CD4-positive, alpha-beta T cell (primary cell): ENCODE results near the gene PSAT1. TPM values are rescaled to one million over a fixed set of nuclear protein-coding genes. Genes with fewer than 3 reads are reported as not detected.

ENCODE experiments used
- ATAC-seq: fragments of 200-7000 bp; cut with Tn5 transposase; one replicate; pipeline ENCODE4 v1.10.0; 2022; ENCODE audit warnings: mild to moderate bottlenecking; ENCODE audit not compliant: poor library complexity
- CTCF ChIA-PET: fragments of 350-600 bp; sonication (Branson Sonifier 250); formaldehyde crosslinking; loops from one replicate; lab custom pipeline; 2021; ENCODE audit warnings: antibody characterized with exemption, inconsistent platforms; lab: Charles Lee
- POLR2A ChIA-PET: fragments of 350-600 bp; sonication (Branson Sonifier 250); formaldehyde crosslinking; loops from one replicate; lab custom pipeline; 2021; ENCODE audit warnings: antibody characterized with exemption, inconsistent platforms; lab: Charles Lee
- DNase-seq, 14 experiments: peaks; one replicate each; pipeline ENCODE4 v3.0.0-alpha.2; 2013 to 2020; ENCODE audit warnings: mixed read lengths in 2 of 14
- H3K27ac ChIP-seq, 2 donors: one replicate each; pipeline versions ENCODE4 v1.5.1 to v1.7.0; 2013; ENCODE audit warnings: low read length in 2 of 2, low read depth in 1 of 2, mild to moderate bottlenecking in 1 of 2
- H3K27me3 ChIP-seq, 2 experiments: 1 replicate in 1 of 2; 2 replicates in 1 of 2; pipeline versions ENCODE4 v1.6.1 to v1.7.0; 2013; ENCODE audit warnings: low read length in 2 of 2, control low read depth in 1 of 2, mild to moderate bottlenecking in 1 of 2, moderate library complexity in 1 of 2; ENCODE audit not compliant: insufficient read depth in 2 of 2, control insufficient read depth in 1 of 2
- H3K36me3 ChIP-seq: one replicate; pipeline ENCODE4 v1.6.1; 2013; ENCODE audit warnings: low read length, control low read depth; ENCODE audit not compliant: insufficient read depth
- H3K4me1 ChIP-seq: one replicate; pipeline ENCODE4 v1.6.1; 2013; ENCODE audit warnings: low read length, control low read depth; ENCODE audit not compliant: insufficient read depth
- H3K4me3 ChIP-seq: one replicate; pipeline ENCODE4 v1.5.1; 2013; ENCODE audit warnings: mild to moderate bottlenecking, low read length, moderate library complexity
- H3K9me3 ChIP-seq, 2 experiments: 1 replicate in 1 of 2; 2 replicates in 1 of 2; pipeline versions ENCODE4 v1.6.1 to v1.7.0; 2013; ENCODE audit warnings: low read length in 2 of 2, mild to moderate bottlenecking in 2 of 2, control low read depth in 1 of 2, moderate library complexity in 1 of 2; ENCODE audit not compliant: control insufficient read depth in 1 of 2, insufficient read depth in 1 of 2
- H3K27ac Mint-ChIP-seq: one replicate; pipeline ENCODE4 v1.8.0; 2020; ENCODE audit warnings: mixed read lengths
- H3K27me3 Mint-ChIP-seq: one replicate; pipeline ENCODE4 v1.8.0; 2021; ENCODE audit warnings: mixed read lengths
- H3K36me3 Mint-ChIP-seq: one replicate; pipeline ENCODE4 v1.8.0; 2021; ENCODE audit warnings: low read depth, mixed read lengths
- H3K4me1 Mint-ChIP-seq: one replicate; pipeline ENCODE4 v1.8.0; 2021; ENCODE audit warnings: low read depth, mixed read lengths
- H3K4me3 Mint-ChIP-seq: one replicate; pipeline ENCODE4 v1.8.0; 2020; ENCODE audit warnings: mild to moderate bottlenecking, mixed read lengths
- H3K9me3 Mint-ChIP-seq: one replicate; pipeline ENCODE4 v1.8.0; 2020; ENCODE audit warnings: mixed read lengths
- intact Hi-C, 2 experiments: fragments of 100-400 bp; cut with DNase I in 1 of 2; cut with micrococcal nuclease in 1 of 2; formaldehyde crosslinking; loops; one replicate each; pipeline versions ENCODE4 v1.15.1 to v1.9.0; 2023 to 2025; cut with DNase I, micrococcal nuclease
- total RNA-seq, 174 experiments: library from RNA in 2 of 174; stranded (reverse) in 2 of 174; gene quantifications; one replicate each; pipeline ENCODE4 v1.2.3 and lab custom pipeline; 2021 to 2026
- TF ChIP-seq, protein P1 (sequence below): fragments of 200-600 bp; IDR thresholded peaks from one replicate; pipeline ENCODE4 v1.8.0; 2022; ENCODE audit warnings: antibody characterized with exemption, mild to moderate bottlenecking

PSAT1 gene
- total RNA-seq, 2 experiments from 2014 or later = 0.30 to 0.61 TPM

DNA sequence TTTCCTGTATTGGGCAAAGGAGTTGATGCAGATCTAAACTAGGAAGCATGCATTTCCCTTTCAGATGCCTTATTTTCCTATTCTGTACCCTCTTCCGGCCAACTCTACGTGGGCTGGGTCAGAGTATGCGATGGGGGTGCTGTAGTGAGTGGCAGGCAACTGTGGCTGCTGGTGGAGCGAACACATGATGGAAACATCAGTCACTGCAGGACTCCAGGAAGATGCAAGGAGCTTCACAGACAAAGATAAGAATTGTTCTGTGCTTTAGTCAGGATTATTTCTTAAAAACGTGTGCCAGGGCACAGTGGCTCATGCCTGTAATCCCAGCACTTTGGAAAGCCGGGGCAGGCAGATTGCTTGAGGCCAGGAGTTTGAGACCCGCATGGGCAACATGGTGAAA is 75.1 kb downstream of the PSAT1 start:
- ATAC-seq (no peak), DNase-seq (no peak)
- Mint-ChIP-seq H3K9me3 (no peaks in the 10 kb centered on the region), H3K27ac (no peak overlapping the region), H3K4me1 (no peaks in the 10 kb centered on the region), H3K4me3 (no peak overlapping the region), H3K36me3 (no peaks in the 10 kb centered on the region), H3K27me3 (peaks cover 48% of the 10 kb centered on the region)
- no peak overlapping the region for H3K4me3 ChIP-seq
- peaks cover 0 to 8% of the 10 kb centered on the region in 2 experiments for H3K27me3 ChIP-seq
- no peaks in the 10 kb centered on the region for H3K9me3 ChIP-seq
- ChIA-PET CTCF (no interaction called here), POLR2A (no interaction called here)
- TF ChIP-seq, protein P1, sequence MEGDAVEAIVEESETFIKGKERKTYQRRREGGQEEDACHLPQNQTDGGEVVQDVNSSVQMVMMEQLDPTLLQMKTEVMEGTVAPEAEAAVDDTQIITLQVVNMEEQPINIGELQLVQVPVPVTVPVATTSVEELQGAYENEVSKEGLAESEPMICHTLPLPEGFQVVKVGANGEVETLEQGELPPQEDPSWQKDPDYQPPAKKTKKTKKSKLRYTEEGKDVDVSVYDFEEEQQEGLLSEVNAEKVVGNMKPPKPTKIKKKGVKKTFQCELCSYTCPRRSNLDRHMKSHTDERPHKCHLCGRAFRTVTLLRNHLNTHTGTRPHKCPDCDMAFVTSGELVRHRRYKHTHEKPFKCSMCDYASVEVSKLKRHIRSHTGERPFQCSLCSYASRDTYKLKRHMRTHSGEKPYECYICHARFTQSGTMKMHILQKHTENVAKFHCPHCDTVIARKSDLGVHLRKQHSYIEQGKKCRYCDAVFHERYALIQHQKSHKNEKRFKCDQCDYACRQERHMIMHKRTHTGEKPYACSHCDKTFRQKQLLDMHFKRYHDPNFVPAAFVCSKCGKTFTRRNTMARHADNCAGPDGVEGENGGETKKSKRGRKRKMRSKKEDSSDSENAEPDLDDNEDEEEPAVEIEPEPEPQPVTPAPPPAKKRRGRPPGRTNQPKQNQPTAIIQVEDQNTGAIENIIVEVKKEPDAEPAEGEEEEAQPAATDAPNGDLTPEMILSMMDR = no peak
- no peaks in the 10 kb centered on the region for H3K4me1 ChIP-seq
- H3K27ac ChIP-seq = no peak overlapping the region
- no peaks in the 10 kb centered on the region for H3K36me3 ChIP-seq
- intact Hi-C loops = loop anchor here in 1 of 2 experiments (10.0 kb wide), 1 partner anchor 397 kb away; no protein-coding TSS in a partner anchor

Other genes with a start within 250 kb of the PSAT1 start
- gene CEP78, start 61.0 kb upstream of the PSAT1 start, total RNA-seq = 10 to 100 TPM; 10.5 to 12.1 TPM